Osteoblast (primary cell): ENCODE data around the gene PDE4B. TPM values are rescaled to one million over a fixed set of nuclear protein-coding genes. Genes with fewer than 3 reads are reported as not detected.
"Not testable (repeated sequence)": the region's sequence is repeated elsewhere in the genome, so short reads cannot be mapped to it uniquely, and the experiment has no call there.

Experiments
- DNase-seq: peaks from one replicate; pipeline ENCODE4 v3.0.0; 2011; ENCODE audit warnings: low spot score, mixed read lengths; ENCODE audit not compliant: insufficient read length; ENCODE audit errors: missing footprints
- H2AFZ ChIP-seq: 2 replicates; pipeline ENCODE4 v1.6.0; 2011; ENCODE audit warnings: mild to moderate bottlenecking, low read length
- H3K27ac ChIP-seq: 2 replicates; pipeline ENCODE4 v1.5.1; 2011; ENCODE audit warnings: mild to moderate bottlenecking, low read depth, low read length, moderate library complexity
- H3K27me3 ChIP-seq: 2 replicates; pipeline ENCODE4 v1.6.0; 2012; ENCODE audit warnings: mild to moderate bottlenecking, control low read depth, inconsistent platforms, low read length, moderate library complexity; ENCODE audit not compliant: insufficient read depth
- H3K36me3 ChIP-seq: 2 replicates; pipeline ENCODE4 v1.5.1; 2011; ENCODE audit warnings: mild to moderate bottlenecking, low read length, control low read depth, moderate library complexity; ENCODE audit not compliant: insufficient read depth
- H3K4me1 ChIP-seq: 2 replicates; pipeline ENCODE4 v1.5.1; 2011; ENCODE audit warnings: mild to moderate bottlenecking, low read length, control low read depth, moderate library complexity; ENCODE audit not compliant: insufficient read depth
- H3K4me2 ChIP-seq: 2 replicates; pipeline ENCODE4 v1.6.0; 2011; ENCODE audit warnings: mild to moderate bottlenecking, low read length; ENCODE audit not compliant: insufficient read depth
- H3K4me3 ChIP-seq: fragments of 200-600 bp; sonication (generic); 3 replicates; pipeline ENCODE4 v1.5.1; 2012; ENCODE audit warnings: mild to moderate bottlenecking, low read length, inconsistent platforms; ENCODE audit not compliant: insufficient read depth
- H3K79me2 ChIP-seq: 2 replicates; pipeline ENCODE4 v1.6.0; 2012; ENCODE audit warnings: mild to moderate bottlenecking, low read length, control low read depth, inconsistent platforms; ENCODE audit not compliant: insufficient read depth
- H3K9me3 ChIP-seq: 2 replicates; pipeline ENCODE4 v1.5.1; 2011; ENCODE audit warnings: low read depth, low read length, control low read depth
- H4K20me1 ChIP-seq: 2 replicates; pipeline ENCODE4 v1.6.0; 2012; ENCODE audit warnings: mild to moderate bottlenecking, low read length, control low read depth; ENCODE audit not compliant: insufficient read depth
- total RNA-seq: library from RNA; depleted of rRNA; stranded (reverse); fragments of >200 nt; gene quantifications from 2 replicates; pipeline ENCODE4 v1.2.3, GENCODE V29; 2012
- TF ChIP-seq, protein P1 (sequence below): IDR thresholded peaks from 2 replicates; pipeline ENCODE4 v1.5.1; 2011; ENCODE audit warnings: mild to moderate bottlenecking, low read depth, low read length, moderate library complexity; ENCODE audit errors: extremely low read depth

PDE4B gene
- total RNA-seq, 1 donor = 21.4 TPM

DNA sequence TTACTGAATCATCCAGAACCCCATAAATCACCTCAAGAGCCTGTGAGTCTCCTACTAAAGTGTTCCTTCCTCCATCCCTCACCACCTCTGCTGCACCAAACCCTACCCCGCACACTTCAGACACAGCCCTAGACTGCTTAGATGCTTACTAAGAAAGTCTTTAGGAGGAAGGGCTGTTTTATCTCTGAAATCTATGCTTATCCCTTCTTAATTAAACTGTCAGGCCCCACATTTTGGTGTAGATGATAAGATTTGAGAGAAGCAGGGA, 524.5 kb downstream of the PDE4B start:
- peak overlapping the region; percentile 83 for H3K27ac ChIP-seq
- peak overlapping the region; percentile 57 for H2AFZ ChIP-seq
- H3K9me3 ChIP-seq = no peaks in the 10 kb centered on the region
- DNase-seq = peak; percentile 52
- H3K36me3 ChIP-seq = no peaks in the 10 kb centered on the region
- H3K27me3 ChIP-seq = no peaks in the 10 kb centered on the region
- TF ChIP-seq, protein P1, sequence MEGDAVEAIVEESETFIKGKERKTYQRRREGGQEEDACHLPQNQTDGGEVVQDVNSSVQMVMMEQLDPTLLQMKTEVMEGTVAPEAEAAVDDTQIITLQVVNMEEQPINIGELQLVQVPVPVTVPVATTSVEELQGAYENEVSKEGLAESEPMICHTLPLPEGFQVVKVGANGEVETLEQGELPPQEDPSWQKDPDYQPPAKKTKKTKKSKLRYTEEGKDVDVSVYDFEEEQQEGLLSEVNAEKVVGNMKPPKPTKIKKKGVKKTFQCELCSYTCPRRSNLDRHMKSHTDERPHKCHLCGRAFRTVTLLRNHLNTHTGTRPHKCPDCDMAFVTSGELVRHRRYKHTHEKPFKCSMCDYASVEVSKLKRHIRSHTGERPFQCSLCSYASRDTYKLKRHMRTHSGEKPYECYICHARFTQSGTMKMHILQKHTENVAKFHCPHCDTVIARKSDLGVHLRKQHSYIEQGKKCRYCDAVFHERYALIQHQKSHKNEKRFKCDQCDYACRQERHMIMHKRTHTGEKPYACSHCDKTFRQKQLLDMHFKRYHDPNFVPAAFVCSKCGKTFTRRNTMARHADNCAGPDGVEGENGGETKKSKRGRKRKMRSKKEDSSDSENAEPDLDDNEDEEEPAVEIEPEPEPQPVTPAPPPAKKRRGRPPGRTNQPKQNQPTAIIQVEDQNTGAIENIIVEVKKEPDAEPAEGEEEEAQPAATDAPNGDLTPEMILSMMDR = no peak
- no peaks in the 10 kb centered on the region for H3K79me2 ChIP-seq
- no peaks in the 10 kb centered on the region for H4K20me1 ChIP-seq
- H3K4me1 ChIP-seq = peaks cover 16% of the 10 kb centered on the region
- H3K4me2 ChIP-seq = no peak overlapping the region
- H3K4me3 ChIP-seq = no peak overlapping the region

DNA sequence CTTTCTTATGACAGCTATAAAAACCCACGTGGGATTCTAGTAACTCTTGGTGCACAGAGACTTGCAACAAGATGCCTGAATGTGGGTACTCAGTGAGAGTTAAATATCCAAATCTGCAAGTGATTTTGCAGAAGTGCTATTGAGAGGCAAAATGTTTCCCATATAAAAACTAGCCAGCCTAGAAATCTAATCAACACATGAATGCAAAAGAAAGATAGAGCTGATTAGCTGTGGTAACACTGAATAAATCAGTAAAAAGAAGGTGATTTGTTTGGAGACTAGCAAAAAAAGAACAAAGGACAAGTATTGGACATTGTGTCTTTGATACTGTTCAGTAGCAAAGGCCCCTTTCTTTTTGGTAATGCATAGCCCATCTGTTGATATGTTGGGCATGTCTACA, 527.5 kb downstream of the PDE4B start:
- TF ChIP-seq, protein P1 = no peak
- Histone ChIP-seq H3K4me2 (no peak overlapping the region), H3K27ac (no peak overlapping the region), H2AFZ (no peak overlapping the region), H3K4me1 (peaks cover 24% of the 10 kb centered on the region), H3K4me3 (no peak overlapping the region), H4K20me1 (no peaks in the 10 kb centered on the region), H3K9me3 (no peaks in the 10 kb centered on the region), H3K36me3 (no peaks in the 10 kb centered on the region), H3K27me3 (no peaks in the 10 kb centered on the region), H3K79me2 (no peaks in the 10 kb centered on the region)
- no peak for DNase-seq

DNA sequence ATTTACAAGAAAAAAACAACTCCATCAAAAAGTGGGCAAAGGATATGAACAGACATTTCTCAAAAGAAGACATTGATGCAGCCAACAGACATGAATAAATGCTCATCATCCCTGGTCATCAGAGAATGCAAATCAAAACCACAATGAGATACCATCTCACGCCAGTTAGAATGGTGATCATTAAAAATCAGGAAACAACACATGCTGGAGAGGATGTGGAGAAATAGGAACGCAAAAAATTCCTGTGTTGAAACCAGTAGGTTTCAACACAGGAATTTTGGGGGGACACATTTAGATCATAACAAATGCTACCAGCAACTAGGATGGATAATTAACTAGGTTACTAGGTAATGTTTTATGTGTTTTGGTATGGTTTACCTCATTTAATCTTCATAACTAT, 529.8 kb downstream of the PDE4B start:
- H3K27me3 ChIP-seq, H3K79me2 ChIP-seq, H2AFZ ChIP-seq, H3K4me3 ChIP-seq, DNase-seq, H3K36me3 ChIP-seq, H3K4me2 ChIP-seq, H3K9me3 ChIP-seq, H3K27ac ChIP-seq, H4K20me1 ChIP-seq: not testable (repeated sequence)
- H3K4me1 ChIP-seq = peaks cover 13% of the 10 kb centered on the region

DNA sequence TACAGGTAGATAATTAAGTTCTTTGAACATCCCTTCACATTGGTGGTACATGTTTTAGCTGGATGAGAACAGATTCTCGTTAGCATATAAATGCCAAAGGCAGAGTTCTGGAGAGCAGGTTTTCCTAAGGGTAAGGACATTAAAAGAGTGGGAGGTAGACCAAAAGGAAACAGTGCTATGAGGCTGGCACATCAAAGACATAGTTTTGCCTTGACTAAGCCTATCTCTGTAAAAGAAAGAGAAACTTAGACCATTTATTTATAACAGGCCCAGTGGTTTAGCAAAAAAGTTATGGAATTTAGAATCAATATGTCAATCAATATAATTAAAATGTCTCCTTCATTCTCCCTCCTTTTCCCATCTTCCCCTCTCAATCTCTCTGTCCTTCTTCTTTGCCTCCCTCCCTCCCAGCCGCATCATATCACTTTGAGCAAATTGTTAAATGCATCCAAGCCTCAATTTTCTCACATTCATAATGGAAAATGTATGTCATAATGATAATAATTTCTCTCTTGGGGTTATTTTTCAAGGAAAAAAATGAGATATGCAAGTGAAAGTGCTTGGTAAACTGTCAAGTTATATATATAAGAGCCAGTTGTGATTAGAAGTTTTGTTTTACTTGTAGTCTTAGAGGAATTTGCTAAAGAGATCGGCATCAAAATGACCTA, 531.4 kb downstream of the PDE4B start:
- Histone ChIP-seq H3K36me3 (no peaks in the 10 kb centered on the region), H3K4me1 (peaks cover 13% of the 10 kb centered on the region)
- TF ChIP-seq, protein P1 = no peak

More for the DNA sequence above, 531.4 kb downstream of the PDE4B start:
- Histone ChIP-seq H3K27ac (peak overlapping the region; percentile 4), H3K79me2 (no peaks in the 10 kb centered on the region), H3K27me3 (no peaks in the 10 kb centered on the region), H3K4me2 (peak overlapping the region; percentile 31), H3K9me3 (no peaks in the 10 kb centered on the region), H4K20me1 (no peaks in the 10 kb centered on the region), H2AFZ (no peak overlapping the region), H3K4me3 (no peak overlapping the region)
- peak; percentile 59 for DNase-seq
